NCI-H146 treated with DMSO at 0.1 percent for 48 hours (cell line): Measurements from ENCODE around the gene PPP3CA.
A peak's percentile ranks its signal among the peaks of the same experiment; 100 is the strongest.
"Not testable (repeated sequence)": the region's sequence is repeated elsewhere in the genome, so short reads cannot be mapped to it uniquely, and the experiment has no call there.

ENCODE experiments used
- DNase-seq: peaks from one replicate; lab custom pipeline; 2025; ENCODE audit not compliant: unreplicated experiment; lab: John Stamatoyannopoulos, UW

Gene PPP3CA

DNA sequence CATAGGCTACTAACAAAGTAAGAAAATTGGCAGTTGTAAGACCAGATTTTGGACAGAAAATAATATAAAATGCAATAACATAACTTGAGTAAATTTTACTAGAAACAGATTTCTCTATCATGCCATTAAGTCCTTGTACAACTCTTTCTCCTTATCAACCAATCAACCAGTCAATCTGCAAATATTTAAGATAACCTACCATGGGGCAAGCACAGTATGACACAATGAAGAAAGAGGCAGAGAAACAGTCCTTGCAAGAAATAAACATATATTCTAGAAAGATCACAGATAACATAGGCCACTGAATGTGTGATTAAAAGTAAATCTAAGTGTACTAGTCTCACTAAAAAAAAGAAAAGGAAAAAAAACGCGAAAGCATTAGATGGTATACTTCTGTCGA, 194.8 kb downstream of the PPP3CA start:
- DNase-seq: no peak

DNA sequence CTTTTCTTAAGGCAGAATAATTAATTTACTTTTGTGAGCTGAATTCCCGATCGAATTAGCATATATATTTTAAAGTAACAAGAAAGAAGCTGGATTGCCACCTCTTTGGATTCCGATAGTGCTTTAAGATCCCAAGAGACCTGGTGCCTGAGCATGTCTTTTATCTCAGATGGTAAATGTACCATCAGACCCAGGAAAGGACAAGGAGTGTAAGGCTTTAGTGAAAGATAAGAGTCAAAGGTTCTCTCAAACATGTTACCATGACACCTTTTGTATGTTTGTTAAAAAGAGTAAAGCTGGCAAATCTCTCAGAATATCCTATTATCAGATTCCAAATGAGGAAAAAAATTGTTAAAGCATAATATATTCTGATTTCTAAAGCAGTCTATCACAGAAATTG, 198.8 kb downstream of the PPP3CA start:
- no peak for DNase-seq

DNA sequence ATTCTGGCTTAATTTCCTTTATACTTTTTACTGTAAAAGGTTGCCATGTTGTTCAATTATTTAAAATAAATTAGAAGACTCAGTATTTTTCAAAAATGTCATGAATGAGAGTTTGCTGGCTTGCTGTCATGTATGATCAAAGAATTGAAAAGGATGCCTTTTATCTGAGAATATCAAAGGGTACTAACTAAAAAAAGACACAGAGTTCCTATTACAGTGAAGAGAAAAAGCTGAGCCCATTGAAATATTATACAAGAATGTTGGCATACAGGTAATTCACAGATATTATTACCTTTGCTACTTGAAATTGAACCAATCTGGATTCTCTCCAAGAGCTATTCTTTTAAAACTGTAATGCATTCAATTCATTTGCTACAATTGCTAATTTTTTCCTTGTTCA, 200.0 kb downstream of the PPP3CA start:
- no peak for DNase-seq

DNA sequence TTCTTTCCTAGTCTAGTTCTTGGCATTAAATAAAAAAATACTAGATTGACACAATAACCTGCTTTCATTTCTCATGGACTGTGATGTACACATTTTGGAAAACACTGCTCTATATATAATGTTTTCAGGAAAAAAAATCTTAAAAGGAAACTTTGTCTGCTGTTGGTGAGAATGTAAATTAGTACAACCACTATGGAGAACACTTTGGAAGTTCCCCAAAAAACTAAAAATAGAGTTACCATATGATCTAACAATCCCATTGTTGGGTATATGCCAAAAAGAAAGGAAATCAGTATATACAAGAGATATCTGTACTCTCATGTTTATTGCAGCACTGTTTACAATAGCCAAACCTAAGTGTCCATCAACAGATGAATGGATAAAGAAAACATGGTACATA, 202.3 kb downstream of the PPP3CA start:
- DNase-seq: no peak

DNA sequence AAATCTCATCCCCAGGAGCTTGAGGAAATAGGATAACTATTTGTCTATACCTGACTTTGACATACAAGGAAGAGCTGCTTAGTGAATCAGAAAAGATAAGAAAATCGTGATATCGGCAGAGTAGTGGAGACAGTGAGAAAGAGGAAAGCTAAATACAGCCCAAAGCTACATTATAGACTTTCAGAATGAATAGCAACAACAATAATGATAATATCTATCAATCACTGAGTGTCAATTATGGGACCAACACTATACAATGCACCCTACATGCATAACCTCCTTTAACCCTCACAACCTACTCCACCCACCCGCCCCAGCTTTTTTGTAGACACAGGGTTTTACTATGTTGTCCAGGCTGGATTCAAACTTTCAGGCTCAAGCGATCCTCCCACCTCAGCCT, 205.1 kb downstream of the PPP3CA start:
- DNase-seq: no peak

DNA sequence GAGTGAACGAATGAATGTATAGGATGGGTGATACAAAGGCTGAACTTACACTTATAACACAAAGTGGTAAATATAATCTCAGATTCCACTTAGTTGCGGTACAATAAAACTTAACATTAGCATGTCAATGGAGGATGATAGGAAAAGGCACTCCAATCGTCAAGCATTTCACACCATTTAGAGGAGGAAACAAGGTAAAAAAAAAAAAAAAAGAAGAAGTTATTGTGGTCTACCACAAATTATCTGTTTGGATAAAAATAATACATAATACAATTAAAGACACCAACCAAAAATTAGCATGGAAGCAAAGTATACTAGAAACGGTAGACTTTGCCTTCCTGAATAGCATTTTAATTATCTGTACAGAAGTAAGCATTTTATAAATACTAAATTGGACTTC, 205.5 kb downstream of the PPP3CA start:
- DNase-seq: no peak

DNA sequence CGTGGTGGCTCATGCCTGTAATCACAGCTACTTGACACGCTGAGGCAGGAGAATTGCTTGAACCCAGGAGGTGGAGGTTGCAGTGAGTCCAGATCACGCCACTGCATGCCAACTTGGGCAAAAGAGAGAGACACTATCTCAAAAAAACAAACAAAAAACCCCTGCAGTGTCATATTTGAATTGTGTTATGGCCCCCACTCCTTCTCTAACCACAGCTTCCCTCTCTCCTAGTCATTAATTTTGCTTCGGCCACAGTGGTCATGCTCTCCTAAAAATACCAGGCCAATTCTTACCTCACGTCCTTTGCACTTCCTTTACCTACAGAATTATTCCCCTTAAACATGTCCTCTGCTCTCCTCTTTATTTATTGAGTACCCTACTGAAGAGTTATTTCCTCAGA, 206.1 kb downstream of the PPP3CA start:
- no peak for DNase-seq

DNA sequence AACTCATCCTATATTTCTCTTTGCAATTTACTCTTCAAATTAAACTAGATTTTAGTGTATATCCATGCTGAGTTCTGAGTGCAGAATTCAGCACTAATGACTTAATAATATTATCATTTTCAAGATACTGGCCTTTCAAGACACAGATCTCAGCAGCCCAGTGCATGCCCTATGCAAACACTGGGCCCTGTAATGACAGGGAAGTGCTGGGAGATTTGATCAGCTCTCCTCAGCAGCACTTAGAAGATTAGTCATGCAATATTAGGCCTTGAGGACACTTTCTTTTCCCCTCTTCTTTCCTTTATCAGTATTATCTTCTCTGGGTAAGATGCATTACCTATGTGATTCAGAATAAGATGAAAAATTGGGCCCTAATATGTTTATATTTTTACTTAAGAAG, 207.1 kb downstream of the PPP3CA start:
- no peak for DNase-seq

DNA sequence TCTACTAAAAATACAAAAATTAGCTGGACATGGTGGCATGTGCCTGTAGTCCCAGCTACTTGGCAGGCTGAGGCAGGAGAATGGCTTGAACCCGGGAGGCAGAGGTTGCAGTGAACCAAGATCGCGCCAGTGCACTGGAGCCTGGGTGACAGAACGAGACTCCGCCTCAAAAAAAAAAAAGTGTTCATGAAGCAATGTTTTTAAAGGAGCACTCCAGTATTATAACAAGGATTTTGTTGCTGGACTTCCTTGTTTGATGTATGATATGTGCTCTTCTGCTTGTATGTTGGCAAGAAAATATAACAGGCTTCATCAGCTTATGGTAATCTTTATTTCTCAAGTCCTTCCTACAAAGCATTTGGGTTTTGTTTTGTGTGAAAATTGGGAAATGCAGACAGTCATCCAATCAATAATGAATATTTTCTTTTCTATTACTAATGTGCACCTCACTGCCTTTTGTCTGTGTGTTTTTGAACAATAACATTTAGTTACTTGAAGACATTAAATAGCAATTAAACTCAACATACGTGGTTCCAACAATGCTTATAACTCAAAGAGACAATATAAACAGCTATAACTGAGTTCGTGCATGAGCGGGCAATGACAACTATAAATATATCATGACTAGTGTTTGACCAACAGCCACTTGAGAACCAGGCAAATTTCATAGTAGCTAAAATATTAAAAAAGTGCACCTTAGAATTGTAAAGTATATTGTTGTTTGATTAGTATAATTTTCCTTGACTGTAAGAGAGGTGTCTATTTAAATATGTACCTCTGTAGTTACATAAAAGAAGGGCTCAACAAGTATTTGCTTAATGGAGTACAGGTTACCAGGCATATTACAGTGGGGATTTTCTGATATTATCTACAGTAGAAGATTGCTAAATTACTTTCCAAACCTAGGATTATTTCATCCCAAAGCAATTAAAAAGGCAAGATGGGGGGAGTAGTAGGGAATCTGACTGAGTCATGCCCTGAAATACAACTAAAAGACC, 210.7 kb downstream of the PPP3CA start:
- DNase-seq: peak; percentile 44

DNA sequence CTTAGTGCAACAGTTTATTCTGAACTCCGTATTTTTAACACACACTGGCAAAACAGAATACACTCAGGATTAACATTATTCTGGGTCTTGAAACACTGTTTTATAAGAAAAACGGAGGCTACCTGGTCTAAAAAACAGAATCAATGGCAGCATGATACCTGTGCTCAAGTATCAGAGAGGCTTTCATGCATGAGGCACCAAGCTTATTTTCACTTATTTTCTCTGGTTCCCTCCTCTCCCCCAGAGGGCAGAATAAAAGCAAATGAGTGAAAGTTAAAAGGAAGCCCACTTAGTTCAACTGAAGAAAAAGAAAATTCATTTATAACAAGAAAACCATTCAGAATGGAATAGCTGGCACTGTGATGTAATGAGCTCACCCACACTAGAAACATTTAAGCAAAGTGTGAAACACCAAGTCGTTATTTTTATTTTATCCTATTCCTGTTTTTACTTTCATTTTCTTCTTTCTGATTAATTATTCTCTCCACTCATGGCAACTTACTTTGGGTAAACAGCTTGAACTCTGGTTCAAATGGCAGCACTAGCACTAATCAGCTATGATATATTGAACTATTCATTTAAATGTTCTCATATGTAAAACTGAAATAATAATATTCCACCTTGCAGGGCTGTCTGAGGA, 211.8 kb downstream of the PPP3CA start:
- no peak for DNase-seq

DNA sequence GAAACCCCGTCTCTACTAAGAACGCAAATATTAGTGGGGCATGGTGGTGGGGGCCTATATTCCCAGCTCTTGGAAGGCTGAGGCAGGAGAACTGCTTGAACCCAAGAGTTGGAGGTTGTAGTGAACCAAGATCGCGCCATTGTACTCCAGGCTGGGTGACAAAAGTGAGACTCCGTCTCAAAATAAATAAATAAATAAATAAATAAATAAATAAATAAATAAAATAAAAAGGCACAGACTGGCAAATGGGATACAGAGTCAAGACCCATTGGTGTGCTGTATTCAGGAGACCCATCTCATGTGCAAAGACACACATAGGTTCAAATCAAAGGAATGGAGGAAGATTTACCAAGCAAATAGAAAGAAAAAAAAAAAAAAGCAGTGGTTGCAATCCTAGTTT, 216.3 kb downstream of the PPP3CA start:
- not testable (repeated sequence) for DNase-seq

DNA sequence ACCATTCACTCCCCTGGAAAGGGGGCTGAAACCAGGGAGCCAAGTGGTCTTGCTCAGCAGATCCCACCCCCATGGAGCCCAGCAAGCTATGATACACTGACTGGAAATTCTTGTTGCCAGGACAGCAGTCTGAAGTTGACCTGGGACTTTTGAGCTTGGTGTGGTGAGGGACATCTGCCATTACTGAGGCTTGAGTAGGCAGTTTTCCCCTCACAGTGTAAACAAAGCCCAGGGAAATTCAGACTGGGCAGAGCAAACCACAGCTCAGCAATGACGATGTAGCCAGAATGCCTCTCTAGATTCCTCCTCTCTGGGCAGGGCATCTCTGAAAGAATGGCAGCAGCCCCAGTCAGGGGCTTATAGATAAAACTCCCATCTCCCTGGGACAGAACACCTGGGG, 218.4 kb downstream of the PPP3CA start:
- not testable (repeated sequence) for DNase-seq

DNA sequence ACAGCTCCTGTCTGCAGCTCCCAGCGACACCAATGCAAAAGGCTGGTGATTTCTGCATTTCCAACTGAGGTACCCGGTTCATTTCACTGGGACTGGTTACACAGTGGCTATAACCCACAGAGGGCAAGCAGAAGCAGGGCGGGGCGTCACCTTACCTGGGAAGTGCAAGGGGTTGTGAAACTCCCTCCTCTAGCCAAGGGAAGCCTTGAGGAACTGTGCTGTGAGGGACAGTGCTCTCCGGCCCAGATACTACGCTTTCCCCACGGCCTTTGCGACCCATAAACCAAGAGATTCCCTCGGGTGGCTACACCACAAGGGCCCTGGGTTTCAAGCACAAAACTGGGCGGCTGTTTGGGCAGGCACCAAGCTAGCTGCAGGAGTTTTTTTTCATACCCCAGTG, 218.9 kb downstream of the PPP3CA start:
- no peak for DNase-seq

DNA sequence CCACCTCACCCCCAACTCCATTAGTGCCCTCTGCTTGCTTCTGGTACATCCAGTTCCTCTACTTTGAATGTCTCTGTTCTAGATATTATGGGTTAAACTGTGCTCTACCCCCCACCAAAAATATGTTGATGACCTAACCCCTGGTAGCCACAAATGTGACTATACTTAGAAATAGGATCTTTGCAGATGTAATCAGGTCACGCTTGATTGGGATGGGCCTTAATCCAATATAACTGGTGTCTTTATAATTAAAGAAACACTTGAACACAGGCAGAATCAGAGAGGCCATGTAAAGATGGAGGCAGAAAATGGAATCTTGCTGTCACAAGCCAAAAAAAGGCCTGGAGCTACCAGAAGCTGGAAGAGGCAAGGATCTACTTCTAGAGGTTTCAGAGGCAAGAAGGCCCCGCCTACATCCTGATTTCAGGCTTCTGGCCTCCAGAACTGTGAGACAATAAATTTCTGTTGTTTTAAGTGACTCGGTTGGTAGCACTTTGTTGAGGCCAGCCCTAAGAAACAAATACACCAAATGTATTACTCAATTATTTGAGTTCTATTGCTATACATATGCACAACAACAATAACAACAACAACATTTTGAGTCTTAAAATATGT, 220.0 kb downstream of the PPP3CA start:
- DNase-seq: no peak

DNA sequence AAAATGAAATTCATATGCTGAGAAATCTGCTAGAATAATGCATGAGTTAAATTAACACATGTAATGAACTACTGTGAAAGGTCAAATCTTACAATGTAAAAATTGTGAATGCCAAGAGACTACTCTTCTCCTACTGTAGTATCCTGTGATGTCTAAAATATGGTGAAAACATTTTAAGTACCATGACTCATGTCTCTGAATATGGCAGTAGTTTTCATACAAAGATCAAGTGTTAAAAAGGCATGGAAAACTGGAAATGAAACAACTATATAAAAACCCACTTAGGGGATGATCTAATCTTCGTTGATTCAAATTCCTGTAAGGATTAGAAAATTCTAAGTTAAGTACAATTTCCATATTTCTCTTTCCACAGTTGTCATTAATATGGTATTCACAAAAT, 221.3 kb downstream of the PPP3CA start:
- DNase-seq: no peak

DNA sequence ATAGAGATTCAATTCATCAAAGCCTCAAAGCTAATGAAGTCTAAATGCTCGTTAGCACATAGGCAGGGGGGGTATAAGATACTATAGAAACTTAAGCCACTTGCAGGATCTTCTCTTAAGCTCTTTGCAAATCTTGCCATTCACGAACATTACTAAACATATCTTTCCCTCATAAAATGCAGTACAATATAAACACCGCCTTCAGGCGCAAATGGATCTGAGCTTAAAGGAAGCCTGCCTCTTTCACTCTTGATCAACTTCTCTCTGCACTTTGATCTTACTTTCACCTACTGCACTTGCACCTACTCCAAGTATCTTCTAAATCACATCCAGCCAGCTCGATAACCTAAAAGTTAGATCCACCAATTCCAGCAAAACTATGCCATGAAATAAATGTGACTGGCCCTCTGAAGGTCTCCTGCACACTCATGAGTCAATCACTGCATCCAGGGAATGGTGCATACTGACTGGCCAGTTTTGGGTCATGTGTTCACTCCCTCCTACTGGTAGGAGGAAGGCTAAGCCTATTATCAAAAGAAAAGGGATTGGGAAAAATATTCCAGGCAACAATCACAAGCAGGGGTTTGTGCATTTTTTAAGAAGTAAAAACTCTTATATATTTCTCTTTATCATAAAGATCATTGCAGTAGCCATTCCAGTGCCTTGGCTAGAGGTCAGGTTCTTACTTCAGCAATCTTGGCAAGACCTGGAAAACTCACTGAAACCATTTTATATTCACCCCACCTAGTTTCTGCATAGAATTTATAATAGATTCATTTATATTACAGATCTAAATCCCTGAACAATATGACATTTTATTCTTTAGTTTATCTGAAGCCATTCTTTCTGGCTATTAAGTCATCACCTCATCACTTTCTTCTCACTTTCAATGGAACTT, 222.0 kb downstream of the PPP3CA start:
- DNase-seq: no peak

DNA sequence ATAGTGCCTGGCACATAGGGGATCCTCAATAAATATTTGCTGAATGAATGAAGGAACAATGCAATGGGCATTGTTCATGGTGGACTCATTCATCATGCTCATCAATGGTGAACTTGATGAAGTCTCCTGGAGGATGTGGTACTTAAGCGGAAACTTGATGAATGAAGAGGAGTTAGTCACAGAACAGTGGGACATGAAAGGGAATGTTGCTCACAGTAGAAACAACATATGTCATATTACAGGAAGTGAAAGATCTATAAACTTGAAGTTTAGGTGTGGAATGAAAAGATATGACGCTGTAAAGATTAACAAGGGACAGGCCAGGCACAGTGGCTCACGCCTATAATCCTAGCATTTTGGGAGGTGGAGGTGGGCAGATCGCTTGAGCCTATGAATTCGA, 224.1 kb downstream of the PPP3CA start:
- DNase-seq: no peak

DNA sequence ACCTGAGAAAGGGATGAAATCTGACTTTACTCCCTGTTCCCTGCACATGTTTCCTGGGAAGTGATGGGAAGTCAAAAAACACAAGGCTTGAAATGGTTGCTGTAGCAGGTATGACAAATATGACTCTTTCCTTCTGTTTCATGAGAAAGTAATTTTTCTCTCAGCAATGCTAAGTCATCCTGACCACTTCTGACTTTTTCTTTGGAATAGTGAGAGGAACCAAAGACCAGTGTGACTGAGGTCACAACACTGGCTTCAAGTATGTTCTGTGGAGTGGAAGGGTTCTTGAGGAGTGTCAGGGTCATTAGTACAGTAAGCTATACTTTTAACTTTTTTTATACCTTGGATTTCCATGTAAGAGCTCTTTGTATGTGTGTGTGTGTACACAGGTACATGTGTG, 225.3 kb downstream of the PPP3CA start:
- DNase-seq: no peak

DNA sequence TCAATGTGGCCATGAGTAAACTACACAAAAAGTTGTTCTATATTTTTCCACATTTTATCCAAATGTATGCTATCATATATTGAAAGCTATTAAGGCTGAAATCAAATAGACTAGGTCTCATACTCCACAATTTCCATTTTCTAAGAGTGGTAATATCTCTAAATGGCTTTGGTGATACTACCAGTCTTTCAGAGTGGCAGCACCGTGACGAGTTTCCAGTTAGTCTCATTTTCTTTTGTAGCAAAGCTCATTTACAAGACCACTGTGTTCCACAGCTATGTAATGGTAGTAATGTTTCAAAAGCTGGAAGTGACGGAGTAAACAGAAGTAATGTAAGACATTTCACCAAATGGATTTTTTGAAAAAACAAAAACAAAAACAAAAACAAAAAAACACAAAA, 228.2 kb downstream of the PPP3CA start:
- DNase-seq: no peak

DNA sequence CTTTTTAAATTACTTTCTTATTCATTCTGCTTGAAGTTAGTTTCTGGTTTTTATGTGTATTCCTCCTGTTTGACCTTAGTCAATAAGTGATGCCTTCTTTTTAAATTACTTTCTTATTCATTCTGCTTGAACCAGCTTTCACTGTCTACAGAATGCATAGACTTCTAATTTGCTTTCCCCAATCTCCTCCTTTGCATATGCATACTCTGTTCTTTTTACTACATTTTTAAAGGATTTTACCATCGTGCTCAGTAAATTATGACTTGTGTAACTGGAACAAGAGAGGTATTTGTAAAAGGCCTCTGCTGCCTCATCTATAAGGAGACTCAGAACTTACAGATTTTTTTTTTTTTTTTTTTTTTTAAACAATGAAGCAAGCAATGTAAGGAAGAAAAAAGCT, 228.7 kb downstream of the PPP3CA start:
- DNase-seq: no peak

DNA sequence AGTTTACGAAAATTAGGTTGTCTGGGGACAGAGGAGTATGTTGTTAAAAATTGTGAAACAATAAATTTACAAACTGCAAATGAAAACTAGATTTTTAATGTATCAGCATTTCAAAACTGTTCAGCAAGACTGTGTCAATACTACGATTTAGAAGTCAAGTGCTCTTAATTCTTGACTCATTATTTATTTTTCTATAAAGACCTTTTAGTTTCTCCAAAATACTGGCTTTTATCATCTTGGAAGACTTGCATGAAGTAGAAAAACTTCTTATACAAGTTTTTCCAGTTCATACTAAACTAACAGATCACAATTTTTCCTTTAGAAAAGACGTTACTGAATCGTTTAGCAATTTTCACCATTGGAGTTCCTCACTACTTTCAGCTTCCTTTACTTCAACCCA, 231.4 kb downstream of the PPP3CA start:
- DNase-seq: no peak
